BLaER1 (cell line): Measurements from ENCODE around the gene FAM89A.

Experiments used
- H3K27ac ChIP-seq: shearing (Covaris generic); formaldehyde crosslinking; 2 replicates; pipeline ENCODE4 v1.8.1; 2022
- H3K27me3 ChIP-seq: shearing (Covaris generic); formaldehyde crosslinking; 2 replicates; pipeline ENCODE4 v1.8.1; 2022
- H3K36me3 ChIP-seq: shearing (Covaris generic); formaldehyde crosslinking; 2 replicates; pipeline ENCODE4 v1.8.1; 2022
- H3K4me1 ChIP-seq: shearing (Covaris generic); formaldehyde crosslinking; 2 replicates; pipeline ENCODE4 v1.8.1; 2022
- H3K4me2 ChIP-seq: shearing (Covaris generic); formaldehyde crosslinking; 2 replicates; pipeline ENCODE4 v1.8.1; 2022
- H3K4me3 ChIP-seq: shearing (Covaris generic); formaldehyde crosslinking; 2 replicates; pipeline ENCODE4 v1.8.1; 2022
- H3K9ac ChIP-seq: shearing (Covaris generic); formaldehyde crosslinking; 2 replicates; pipeline ENCODE4 v1.8.1; 2022
- H3K9me3 ChIP-seq: shearing (Covaris generic); formaldehyde crosslinking; 2 replicates; pipeline ENCODE4 v1.8.1; 2022
- H4K20me1 ChIP-seq: shearing (Covaris generic); formaldehyde crosslinking; 2 replicates; pipeline ENCODE4 v1.8.1; 2022
- Cebpa-rat ChIP-seq: shearing (Covaris generic); IDR thresholded peaks from 2 replicates; pipeline ENCODE4 v1.8.1; 2022

FAM89A gene

DNA sequence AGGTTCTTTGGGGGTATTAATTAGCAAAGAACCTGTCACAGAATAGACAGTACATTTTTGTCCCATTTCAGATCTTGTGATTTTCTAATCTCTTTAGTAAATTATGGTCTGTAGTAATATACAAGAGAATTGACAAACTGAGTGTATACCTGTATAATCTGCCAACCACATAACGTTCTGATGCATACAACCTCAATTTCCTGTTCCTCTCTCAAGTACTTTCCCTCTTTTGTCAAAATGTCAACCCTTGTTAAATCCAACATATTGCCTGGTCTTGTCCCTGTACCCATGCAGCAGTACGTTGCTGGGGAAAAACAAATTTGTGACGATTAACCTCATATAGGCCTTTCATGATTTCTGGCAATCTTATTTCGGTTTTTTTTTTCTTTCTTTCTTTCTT lies 60.1 kb downstream of the FAM89A start:
- H3K4me2 ChIP-seq, result peak overlapping the region; percentile 94
- H3K9me3 ChIP-seq, result no peaks in the 10 kb centered on the region
- no peaks in the 10 kb centered on the region for H4K20me1 ChIP-seq
- peaks cover 21% of the 10 kb centered on the region for H3K36me3 ChIP-seq
- H3K4me3 ChIP-seq, result peak overlapping the region; percentile 87
- H3K9ac ChIP-seq, result peak overlapping the region; percentile 78
- H3K27me3 ChIP-seq, result no peaks in the 10 kb centered on the region
- TF ChIP-seq Cebpa-rat, result no peak
- no peak overlapping the region for H3K27ac ChIP-seq
- peaks cover 47% of the 10 kb centered on the region for H3K4me1 ChIP-seq

DNA sequence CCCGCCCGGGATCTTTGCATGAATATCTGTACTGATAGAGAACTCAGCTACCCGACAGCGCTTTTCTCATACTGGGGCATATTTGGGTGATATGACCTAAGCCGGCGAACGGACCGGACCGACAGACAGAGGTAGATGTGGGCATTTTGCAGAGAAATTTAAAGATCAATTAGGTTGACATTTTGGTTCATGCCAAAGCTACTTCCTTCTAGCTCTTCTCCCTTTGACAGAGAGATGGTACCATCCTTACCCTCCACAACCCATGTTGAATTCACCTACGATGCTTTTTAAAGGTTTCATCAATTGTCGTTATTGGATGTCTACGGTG lies 60.7 kb downstream of the FAM89A start:
- Histone ChIP-seq H3K9ac (peak overlapping the region; percentile 78), H4K20me1 (no peaks in the 10 kb centered on the region), H3K4me1 (peaks cover 41% of the 10 kb centered on the region), H3K9me3 (no peaks in the 10 kb centered on the region), H3K27me3 (no peaks in the 10 kb centered on the region), H3K4me3 (peak overlapping the region; percentile 87), H3K27ac (peak overlapping the region; percentile 59), H3K36me3 (peaks cover 21% of the 10 kb centered on the region), H3K4me2 (peak overlapping the region; percentile 94)
- no peak for TF ChIP-seq Cebpa-rat

DNA sequence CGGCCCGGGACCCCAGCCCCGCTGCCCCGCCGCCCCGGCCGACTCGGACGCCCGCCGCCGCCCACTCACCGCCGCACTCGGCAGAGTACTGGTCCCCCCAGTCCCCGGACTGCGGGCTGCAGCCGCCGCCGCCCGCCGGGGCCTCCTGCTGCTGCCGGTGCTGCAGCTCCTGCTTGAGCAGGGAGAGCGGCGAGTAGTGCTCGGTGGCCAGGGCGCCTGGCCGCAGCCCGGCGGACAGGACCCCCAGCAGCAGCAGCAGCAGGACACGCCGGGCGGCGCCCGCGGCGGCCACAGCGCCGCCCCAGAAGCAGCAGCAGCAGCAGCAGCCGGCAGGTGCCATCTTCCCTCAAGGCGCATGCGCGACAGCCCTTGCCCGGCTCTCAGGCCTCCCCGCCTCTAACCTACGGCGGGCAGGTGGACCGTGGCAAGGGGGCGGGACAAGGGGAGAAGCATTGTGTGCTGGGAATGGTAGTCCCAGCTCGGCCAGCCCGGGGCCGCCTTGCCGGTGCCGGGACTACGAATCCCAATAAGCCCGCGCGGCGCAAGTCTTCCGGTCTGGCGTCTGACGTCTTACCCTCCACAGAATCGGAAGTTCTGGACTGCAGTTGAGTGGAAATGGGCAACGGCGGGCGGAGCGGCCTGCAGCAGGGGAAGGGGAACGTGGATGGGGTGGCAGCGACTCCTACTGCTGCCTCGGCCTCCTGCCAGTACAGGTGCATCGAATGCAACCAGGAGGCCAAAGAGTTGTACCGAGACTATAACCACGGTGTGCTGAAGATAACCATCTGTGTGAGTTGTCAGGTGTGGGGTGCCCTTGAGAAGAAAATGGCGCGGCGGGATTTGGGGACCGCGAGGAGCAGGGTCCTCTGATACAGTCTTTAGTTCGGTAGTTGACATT lies 61.3 kb downstream of the FAM89A start, which contains the start of the genes ARV1 and TTC13:
Gene ARV1 (plus strand): TSS at position 604 of the 898 bp plus-strand sequence. CDS start 12 bp downstream, at position 616.
Gene TTC13 (minus strand): TSS at position 371 of the 898 bp plus-strand sequence. CDS start 31 bp downstream, at position 340.
- no peaks in the 10 kb centered on the region for H4K20me1 ChIP-seq
- H3K9ac ChIP-seq, result peak within 1 kb of the TSS; percentile 84
- no peak for TF ChIP-seq Cebpa-rat
- H3K4me1 ChIP-seq, result peaks cover 42% of the 10 kb centered on the region
- H3K4me2 ChIP-seq, result peak within 1 kb of the TSS; percentile 94
- H3K36me3 ChIP-seq, result peaks cover 21% of the 10 kb centered on the region
- peak within 1 kb of the TSS; percentile 80 for H3K27ac ChIP-seq
- H3K4me3 ChIP-seq, result peak within 1 kb of the TSS; percentile 87
- H3K27me3 ChIP-seq, result no peaks in the 10 kb centered on the region
- no peaks in the 10 kb centered on the region for H3K9me3 ChIP-seq

DNA sequence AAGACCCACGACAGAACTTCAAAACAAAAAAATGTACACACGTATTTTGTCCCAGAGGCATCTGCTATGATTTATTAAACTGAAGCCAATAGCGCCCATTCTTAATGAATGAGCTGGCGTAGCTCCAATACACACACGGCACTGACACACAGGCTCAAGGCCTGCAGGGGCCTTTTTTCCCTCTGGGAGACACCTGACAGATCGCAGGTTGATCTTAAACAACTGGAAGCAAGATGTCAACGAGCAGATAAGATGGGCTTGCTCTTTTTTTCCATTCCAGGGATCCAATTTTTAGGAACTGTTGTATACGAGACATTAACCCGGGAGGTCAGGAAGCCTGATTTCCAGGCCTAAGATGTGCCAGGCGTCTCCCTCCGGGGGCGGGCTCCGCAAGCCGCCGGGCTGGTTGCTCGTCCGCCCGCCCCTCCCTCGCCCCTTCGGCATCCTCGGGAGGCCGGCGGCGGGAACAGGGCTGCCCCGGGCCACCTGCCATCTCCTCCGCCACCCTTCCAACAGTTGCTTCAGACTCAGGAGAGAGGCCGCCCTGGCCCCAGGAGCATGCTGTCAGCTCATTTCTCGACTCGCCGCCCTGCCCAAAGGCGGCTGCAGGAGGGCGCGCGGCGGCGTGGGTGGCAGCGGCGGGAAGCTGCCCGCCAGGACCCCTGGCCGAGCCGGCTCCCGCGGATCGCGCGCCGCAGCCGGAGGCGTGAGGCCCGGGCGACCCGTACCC lies 62.1 kb downstream of the FAM89A start:
- Histone ChIP-seq H3K36me3 (peaks cover 21% of the 10 kb centered on the region), H3K27me3 (no peaks in the 10 kb centered on the region), H3K4me3 (peak overlapping the region; percentile 87), H3K27ac (peak overlapping the region; percentile 80), H3K4me2 (peak overlapping the region; percentile 93), H3K9me3 (no peaks in the 10 kb centered on the region), H4K20me1 (no peaks in the 10 kb centered on the region), H3K4me1 (peaks cover 50% of the 10 kb centered on the region), H3K9ac (peak overlapping the region; percentile 84)
- no peak for TF ChIP-seq Cebpa-rat

DNA sequence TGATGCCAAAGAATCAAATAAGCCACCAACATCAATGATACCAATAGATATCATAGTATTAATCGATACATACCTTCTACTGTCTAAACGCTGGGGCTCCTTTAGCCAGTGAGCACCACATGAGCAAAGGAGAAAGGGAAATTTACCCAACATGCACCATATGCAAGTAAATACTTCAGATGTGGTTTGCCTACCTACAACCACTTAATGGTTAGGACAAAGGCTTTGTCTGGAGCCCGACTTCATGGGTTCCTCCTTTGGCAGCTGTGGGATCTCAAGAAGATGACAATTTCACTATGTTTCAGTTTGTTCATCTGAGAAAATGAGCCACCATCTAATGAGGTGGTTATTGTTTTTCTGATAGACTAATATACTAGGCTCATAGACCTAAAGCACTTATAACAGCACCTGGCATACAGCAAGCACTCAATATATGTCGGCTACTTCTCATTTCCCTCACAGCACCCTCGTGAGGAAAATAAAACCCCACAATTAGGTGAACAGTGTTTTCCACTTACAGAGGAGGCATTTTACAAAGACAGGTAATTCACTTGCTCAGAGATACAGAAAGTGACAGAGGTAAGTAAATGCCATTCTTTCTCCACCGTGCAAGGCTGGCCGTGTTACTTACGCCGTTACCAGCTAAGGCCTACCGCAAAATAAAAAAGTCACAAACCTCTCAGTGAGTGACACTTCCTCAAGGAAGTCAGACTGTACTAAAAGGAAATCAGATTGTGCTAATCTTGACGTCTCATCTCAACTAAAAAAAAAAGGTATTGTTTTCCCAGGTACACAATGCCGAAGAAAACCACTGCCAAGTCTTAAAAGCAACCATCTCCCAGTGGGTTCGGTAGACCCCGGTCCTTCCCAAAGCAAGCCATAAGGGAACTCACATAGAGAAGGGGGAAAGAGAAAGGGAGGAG lies 63.0 kb downstream of the FAM89A start:
- peak overlapping the region; percentile 80; the same call in 1 of the 2 replicates for H3K27ac ChIP-seq
- peak overlapping the region; percentile 93 for H3K4me2 ChIP-seq
- H3K4me3 ChIP-seq, result peak overlapping the region; percentile 87
- peaks cover 58% of the 10 kb centered on the region for H3K4me1 ChIP-seq
- no peaks in the 10 kb centered on the region for H3K27me3 ChIP-seq
- no peaks in the 10 kb centered on the region for H3K9me3 ChIP-seq
- peak overlapping the region; percentile 84 for H3K9ac ChIP-seq
- peaks cover under 1% of the 10 kb centered on the region; the same call in 1 of the 2 replicates for H4K20me1 ChIP-seq
- H3K36me3 ChIP-seq, result peaks cover 21% of the 10 kb centered on the region
- no peak for TF ChIP-seq Cebpa-rat

DNA sequence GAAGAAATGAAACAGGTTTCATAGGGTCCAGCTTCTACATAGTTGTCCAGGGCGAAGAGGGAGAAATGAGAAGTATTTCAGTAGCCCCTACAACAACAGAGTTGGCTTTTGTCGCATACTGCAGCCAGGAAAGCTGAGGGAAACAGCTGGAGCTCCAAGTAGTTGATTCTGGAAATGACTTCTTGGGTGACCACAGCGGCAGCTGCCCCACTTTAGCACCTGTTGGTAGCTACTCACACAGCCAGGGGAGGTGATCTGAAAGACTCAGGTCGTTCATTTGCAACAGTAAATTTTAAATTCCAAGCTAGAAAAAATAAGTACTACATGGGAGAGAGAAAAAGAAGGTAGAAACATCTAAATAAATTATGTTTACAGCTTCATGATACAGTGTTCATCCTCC lies 63.7 kb downstream of the FAM89A start:
- H3K27me3 ChIP-seq, result no peaks in the 10 kb centered on the region
- H3K9me3 ChIP-seq, result no peaks in the 10 kb centered on the region
- peaks cover 14% of the 10 kb centered on the region for H3K36me3 ChIP-seq
- H3K4me3 ChIP-seq, result no peak overlapping the region
- no peak for TF ChIP-seq Cebpa-rat
- no peak overlapping the region for H3K27ac ChIP-seq
- H3K4me2 ChIP-seq, result peak overlapping the region; percentile 93
- peaks cover 66% of the 10 kb centered on the region for H3K4me1 ChIP-seq
- H3K9ac ChIP-seq, result no peak overlapping the region
- H4K20me1 ChIP-seq, result peaks cover 7% of the 10 kb centered on the region; the same call in 1 of the 2 replicates

DNA sequence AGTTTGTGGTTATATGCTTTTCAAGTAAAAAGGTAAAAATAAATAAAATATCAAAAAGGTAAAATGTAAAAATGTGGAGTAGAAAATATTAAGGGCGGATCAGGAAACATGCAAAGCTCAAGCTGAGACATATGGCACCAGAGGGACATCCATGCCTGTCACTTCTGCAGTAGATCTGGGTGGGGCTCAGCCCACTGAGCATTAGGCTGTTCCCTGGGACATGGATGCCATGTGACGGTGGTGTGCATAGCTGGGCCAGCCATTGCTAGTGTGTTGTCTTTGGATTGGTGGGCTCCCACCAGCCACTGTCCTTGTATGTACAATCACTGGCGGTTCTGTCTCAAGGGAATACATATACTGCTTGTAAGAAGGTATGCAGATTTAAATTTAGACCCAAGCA lies 64.4 kb downstream of the FAM89A start:
- H3K36me3 ChIP-seq, result peaks cover 8% of the 10 kb centered on the region
- no peak for TF ChIP-seq Cebpa-rat
- H3K27ac ChIP-seq, result no peak overlapping the region

DNA sequence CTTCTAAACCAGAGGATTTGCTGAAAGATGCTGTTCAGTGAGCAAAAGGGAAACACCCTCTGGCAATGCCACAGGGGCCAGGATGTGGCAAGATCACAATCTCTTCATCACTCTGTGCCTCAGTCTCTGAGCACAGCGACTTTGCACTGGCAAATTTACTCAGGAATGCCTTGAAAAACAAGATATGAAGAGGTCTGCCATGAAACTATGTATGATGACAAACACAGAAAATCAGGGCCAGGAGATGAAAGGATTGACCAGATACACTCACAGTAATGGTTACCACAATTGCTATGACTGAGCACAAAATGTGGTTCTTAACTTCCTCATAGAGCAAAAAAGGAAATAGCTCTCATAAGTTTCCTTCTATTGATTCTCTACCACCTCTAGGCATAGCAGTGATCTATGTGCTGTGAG lies 67.2 kb downstream of the FAM89A start:
- no peak for TF ChIP-seq Cebpa-rat

More for the DNA sequence above, 64.4 kb downstream of the FAM89A start:
- peaks cover 63% of the 10 kb centered on the region for H3K4me1 ChIP-seq
- no peaks in the 10 kb centered on the region for H3K27me3 ChIP-seq
- H3K4me3 ChIP-seq, result no peak overlapping the region
- peak overlapping the region; percentile 93 for H3K4me2 ChIP-seq
- H4K20me1 ChIP-seq, result peaks cover 7% of the 10 kb centered on the region; the same call in 1 of the 2 replicates
- H3K9ac ChIP-seq, result no peak overlapping the region
- H3K9me3 ChIP-seq, result no peaks in the 10 kb centered on the region

DNA sequence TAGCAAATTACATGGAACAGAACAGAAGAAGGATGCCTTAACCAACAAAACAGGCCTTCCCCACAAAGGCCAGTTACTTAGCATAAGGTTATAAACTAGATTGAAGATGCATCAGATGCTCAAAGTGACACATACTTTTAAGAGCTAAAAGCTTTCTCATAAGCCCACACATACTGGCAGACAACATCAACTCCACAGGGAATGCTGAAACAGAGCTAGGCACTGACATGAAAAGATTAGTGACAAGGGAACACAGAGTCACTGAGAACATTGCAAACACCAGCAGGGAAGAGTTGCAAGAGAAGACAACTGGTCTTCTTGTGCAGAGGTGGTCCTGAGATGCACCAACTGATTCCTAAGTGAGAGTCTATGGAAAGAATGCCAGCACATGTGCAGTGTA lies 68.3 kb downstream of the FAM89A start:
- no peak overlapping the region for H3K4me3 ChIP-seq
- no peak overlapping the region for H3K4me2 ChIP-seq
- H4K20me1 ChIP-seq, result peaks cover 21% of the 10 kb centered on the region; the same call in 1 of the 2 replicates
- peaks cover 42% of the 10 kb centered on the region for H3K4me1 ChIP-seq
- H3K36me3 ChIP-seq, result peaks cover 17% of the 10 kb centered on the region
- TF ChIP-seq Cebpa-rat, result no peak
- H3K9ac ChIP-seq, result no peak overlapping the region
- no peaks in the 10 kb centered on the region for H3K9me3 ChIP-seq
- H3K27ac ChIP-seq, result no peak overlapping the region
- no peaks in the 10 kb centered on the region for H3K27me3 ChIP-seq

More for the DNA sequence above, 67.2 kb downstream of the FAM89A start:
- H3K4me1 ChIP-seq, result peaks cover 51% of the 10 kb centered on the region
- H3K4me2 ChIP-seq, result peak overlapping the region; percentile 53
- no peaks in the 10 kb centered on the region for H3K9me3 ChIP-seq
- H3K36me3 ChIP-seq, result peaks cover 17% of the 10 kb centered on the region
- no peak overlapping the region for H3K4me3 ChIP-seq
- H3K9ac ChIP-seq, result no peak overlapping the region
- H3K27me3 ChIP-seq, result no peaks in the 10 kb centered on the region
- peak overlapping the region; percentile 39; the same call in 1 of the 2 replicates for H3K27ac ChIP-seq
- peaks cover 18% of the 10 kb centered on the region; the same call in 1 of the 2 replicates for H4K20me1 ChIP-seq
